ENCODE data around the gene COL27A1. TPM values are rescaled to one million over a fixed set of nuclear protein-coding genes. Genes with fewer than 3 reads are reported as not detected.

Gene COL27A1
- total and polyA plus RNA-seq, 9 of the 15 experiments (the other 6 are each of a cell fraction or from before 2014, with no cell fraction given), result 0.07 TPM; not detected in 8

GRCh38 chr9:114179516-114179915, 24.2 kb downstream of the COL27A1 start:
- no peaks in the 10 kb centered on the region for H3K36me3 ChIP-seq (ENCODE audit: control insufficient read depth, insufficient read depth, low read length)
- H3K9me1 ChIP-seq (ENCODE audit: control insufficient read depth, insufficient read depth, low read length), result no peaks in the 10 kb centered on the region
- peaks cover 0 to 8% of the 10 kb centered on the region in 2 experiments; a peak in 2 of 5 replicates for H3K4me1 ChIP-seq (replicated peaks in 1 of 2; ENCODE audit: control insufficient read depth in 2 of 2, insufficient read depth in 2 of 2, low read length in 2 of 2)
- no peak overlapping the region for H2AFZ ChIP-seq (ENCODE audit: low read depth, low read length)
- H3K4me3 ChIP-seq, result no peak overlapping the region
- TF ChIP-seq RBM25 (IDR thresholded peaks at IDR 0.05; ENCODE audit: low read depth, low read length, severe bottlenecking), result peak; percentile 79
- no peak for TF ChIP-seq CREB3L1 (IDR thresholded peaks at IDR 0.05; ENCODE audit: borderline replicate concordance, low read depth)
- in situ Hi-C loops (cut with MboI), result no loop called here
- no TSS peak for BruUV-seq (replicated peaks)
- H3K9me3 ChIP-seq (replicated peaks; ENCODE audit: control insufficient read depth, insufficient read depth, low read depth, low read length), result no peaks in the 10 kb centered on the region
- intact Hi-C loops (cut with micrococcal nuclease), result no loop called here
- DNase-seq (ENCODE audit: extremely low read depth in 1 of 4, low spot score in 3 of 4) (no peak), FAIRE-seq (no peak), ATAC-seq (no peak)
- ChIA-PET POLR2A (no interaction called here), CTCF (ENCODE audit: low intra/inter-chr PET ratio) (no interaction called here)
- peaks cover 0 to 38% of the 10 kb centered on the region in 2 experiments; a peak in 3 of 5 replicates for H3K27me3 ChIP-seq (ENCODE audit: control insufficient read depth in 2 of 2, insufficient read depth in 2 of 2, low read length in 2 of 2)
- H4K20me1 ChIP-seq (replicated peaks; ENCODE audit: control insufficient read depth, insufficient read depth, low read length), result peaks cover 19% of the 10 kb centered on the region
- H3K27ac ChIP-seq (ENCODE audit: extremely low read depth, low read depth, low read length), result no peak overlapping the region
- no peak overlapping the region for H3K4me2 ChIP-seq (ENCODE audit: insufficient read depth, low read length)
- 27% methylated on average over 1 of the region's 2 CpGs for WGBS (ENCODE audit: insufficient coverage, low coverage, missing lambda C conversion rate)
- no peaks in the 10 kb centered on the region for H3K79me2 ChIP-seq (ENCODE audit: control insufficient read depth, insufficient read depth, low read length)
- H3K9ac ChIP-seq (ENCODE audit: insufficient read depth in 1 of 2, low read depth in 2 of 2, low read length in 2 of 2), result no peak overlapping the region

All from K562 (cell line).